Stimulated activated CD4-positive, alpha-beta T cell treated with anti-CD3 and anti-CD28 coated beads, Interleukin-4, amount 100 ng/mL, for 4 hours (primary cell): ENCODE results near the gene ITPRID2.

ENCODE experiments used
- DNase-seq, 2 experiments: peaks; one replicate each; pipeline ENCODE4 v3.0.0-alpha.2; 2020

The ITPRID2 gene

DNA sequence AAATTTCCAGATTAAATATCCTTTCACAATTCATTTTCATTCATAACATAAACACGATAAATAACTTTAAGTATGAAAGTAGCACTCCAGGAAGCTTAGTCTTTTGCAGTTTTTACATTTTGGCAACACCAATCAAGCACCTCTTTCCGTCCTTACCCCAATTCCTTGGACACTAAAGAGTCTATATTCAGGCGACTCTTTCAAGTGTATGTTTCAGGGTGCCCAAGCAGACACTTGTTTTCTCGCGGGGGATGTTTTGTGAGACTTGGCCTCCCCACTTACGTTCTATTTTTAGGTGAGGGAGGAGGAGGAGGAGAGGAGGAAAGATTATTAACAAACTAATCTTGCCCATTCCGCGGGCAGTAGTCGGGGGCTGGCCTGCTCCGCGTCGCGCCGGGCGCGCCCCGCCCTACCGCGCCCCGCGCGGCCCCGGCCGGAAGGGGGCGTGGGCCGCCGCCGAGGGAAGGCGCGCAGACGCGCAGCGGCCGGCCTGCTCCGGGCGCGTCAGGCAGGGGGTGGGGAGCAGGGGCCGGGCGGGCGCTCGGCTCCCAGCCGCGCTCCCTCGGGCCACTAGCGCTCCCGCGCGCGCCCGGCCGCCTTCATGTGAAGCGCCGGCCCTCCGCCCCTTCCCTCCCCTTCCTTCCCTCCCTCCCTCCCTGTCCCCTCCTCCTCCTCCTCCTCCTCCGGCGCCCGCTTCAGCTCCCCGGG is at the start of gene ITPRID2:
Gene ITPRID2, plus strand, starts transcription at position 473 of the 708 bp plus-strand sequence. CDS start 337 bp downstream, outside the sequence.
- DNase-seq: peak; percentile 45 to 66

- DNase-seq: no peak
Measured at GRCh38 chr2:181844551-181845290, 46.8 kb upstream of the ITPRID2 start.

DNA sequence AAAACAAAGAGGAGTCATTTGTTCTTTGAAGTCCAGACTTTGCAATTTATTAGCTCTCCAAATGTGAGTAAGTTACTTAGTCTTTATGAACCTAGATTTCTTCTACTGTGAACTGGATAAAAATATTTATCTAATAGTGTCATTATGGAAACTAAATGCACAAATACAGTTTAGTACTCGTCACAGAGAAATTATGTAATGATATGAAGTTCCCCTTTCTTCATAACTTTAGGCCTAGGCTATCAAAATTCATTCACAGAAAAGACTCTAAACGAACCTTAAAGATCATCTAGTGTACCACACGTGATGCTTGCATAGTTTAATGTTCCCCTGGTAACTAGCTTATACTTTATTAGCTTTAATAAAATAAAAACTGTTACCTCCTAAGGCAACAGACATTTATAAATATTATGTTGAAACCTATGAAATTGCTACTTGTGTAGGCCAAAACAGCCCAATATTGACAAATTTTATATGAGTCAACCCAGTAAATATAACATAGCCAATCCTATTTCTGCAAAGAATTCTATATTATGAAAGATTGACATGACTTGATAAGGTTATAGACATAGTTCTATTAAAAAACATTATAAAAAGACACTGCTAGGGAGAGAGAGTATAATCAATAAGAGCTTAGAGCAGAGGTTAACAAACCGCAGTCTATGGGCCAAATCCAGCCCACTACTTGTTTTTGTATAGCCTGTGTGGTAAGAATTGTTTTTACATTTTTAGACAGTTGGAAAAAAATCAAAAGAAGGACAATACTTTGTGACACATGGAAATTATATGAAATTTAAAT is 44.9 kb upstream of the ITPRID2 start:
- DNase-seq: no peak

DNA sequence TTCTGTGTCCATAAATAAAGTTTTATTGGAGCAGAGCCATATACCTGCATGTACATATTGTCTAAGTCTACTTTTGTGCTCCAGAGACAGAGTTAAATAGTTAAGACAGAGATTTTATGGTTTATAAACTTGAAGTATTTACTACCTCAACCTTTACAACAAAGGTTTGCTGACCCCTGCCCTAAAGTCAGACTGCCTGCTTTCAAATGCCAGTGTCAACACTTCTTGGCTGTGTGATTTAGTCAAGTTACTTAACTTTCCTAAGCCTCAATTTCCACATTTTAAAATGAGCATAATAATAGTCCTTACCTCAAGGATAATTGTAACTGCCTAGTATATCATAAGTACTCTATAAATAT is 44.4 kb upstream of the ITPRID2 start:
- no peak for DNase-seq

DNA sequence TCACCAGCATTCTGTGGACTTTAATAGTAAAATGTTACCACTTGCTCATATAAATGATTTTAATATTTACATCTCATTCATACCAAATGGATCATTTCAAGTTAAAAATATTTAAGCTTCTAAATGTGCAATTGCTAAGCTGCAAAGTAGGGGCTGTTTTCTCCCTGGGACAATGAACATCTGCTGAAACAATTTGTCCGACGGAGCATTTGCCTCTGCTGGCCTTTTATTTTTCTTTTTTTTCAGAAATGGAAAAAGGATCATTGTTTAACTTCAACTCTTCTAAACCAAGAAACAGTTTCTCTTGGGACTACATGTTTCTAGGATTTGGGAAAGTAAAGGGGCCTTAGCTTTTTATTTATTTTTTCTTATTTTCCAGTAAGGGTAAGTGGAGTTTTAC is 43.8 kb upstream of the ITPRID2 start:
- no peak for DNase-seq

- DNase-seq: no peak
Measured at GRCh38 chr2:181848261-181848886, 43.2 kb upstream of the ITPRID2 start.

- no peak for DNase-seq
Measured at GRCh38 chr2:181849601-181850000, 41.9 kb upstream of the ITPRID2 start.

DNA sequence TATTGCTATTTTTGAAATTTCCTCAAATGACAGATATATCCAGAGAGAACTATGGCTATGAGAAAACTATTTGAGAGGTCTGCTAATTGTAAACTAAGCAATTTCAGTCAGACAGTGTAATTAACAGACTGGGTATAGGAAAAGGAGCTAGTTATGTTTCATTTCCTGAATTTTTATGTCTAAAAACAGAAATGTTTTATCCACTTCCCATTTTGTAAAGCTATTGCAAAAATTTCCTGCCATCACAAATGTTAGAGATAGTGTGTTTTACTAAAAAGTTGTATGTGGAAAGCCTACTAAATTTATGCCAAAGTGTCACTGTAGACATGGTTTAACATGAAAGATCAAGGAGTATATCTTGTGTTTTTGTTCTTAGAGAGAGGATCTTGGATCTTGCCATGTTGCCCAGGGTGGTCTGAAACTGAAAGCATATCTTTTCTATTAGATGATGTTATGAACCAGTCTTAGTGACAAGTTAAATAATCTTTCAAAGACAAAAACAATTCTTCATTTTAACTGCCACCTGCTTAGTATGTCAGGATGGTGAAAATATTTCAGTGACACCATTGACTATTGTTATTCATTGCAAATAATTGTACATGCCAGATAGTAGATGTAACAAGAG is 40.5 kb upstream of the ITPRID2 start:
- no peak for DNase-seq

GRCh38 chr2:181851726-181852125 is 39.8 kb upstream of the ITPRID2 start:
- DNase-seq: no peak

DNA sequence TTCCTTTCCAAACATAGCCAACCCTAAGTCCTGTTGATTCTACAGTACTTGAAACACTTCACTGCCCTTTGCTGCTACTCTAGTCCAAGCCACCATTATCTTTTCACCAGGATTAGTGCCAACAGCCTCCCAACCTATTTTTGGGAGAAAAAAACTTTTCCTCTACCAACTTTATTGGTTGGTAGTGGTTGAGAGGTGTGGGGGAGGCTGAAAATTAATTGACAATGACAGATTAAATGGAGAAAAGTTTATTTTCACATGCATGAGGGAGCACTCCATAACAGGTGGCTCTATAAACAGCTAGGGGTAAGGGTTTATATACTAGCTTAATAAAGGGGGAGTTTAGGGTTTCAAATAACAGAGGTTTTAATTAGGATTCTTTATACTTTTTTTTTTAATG is 37.8 kb upstream of the ITPRID2 start:
- DNase-seq: no peak

DNA sequence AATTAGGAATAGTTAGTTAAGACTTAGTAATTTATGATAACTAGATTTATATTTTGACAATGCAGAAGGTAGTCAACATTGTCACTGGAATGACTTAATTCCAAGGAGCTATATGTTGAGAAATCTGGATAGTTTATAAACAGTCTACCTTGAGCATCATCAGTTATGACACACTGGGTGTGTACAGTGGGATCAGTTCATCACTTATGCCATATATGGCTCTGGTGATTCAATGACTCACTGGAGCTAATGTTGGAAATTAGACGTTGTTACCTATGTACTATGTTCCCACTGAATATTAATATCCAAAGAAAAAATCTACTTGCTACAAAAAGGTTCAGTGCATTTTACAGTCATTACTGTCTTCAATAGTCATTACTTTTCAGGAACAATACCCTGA is 34.0 kb upstream of the ITPRID2 start:
- no peak for DNase-seq

GRCh38 chr2:181858600-181858999 is 32.9 kb upstream of the ITPRID2 start:
- no peak for DNase-seq

DNA sequence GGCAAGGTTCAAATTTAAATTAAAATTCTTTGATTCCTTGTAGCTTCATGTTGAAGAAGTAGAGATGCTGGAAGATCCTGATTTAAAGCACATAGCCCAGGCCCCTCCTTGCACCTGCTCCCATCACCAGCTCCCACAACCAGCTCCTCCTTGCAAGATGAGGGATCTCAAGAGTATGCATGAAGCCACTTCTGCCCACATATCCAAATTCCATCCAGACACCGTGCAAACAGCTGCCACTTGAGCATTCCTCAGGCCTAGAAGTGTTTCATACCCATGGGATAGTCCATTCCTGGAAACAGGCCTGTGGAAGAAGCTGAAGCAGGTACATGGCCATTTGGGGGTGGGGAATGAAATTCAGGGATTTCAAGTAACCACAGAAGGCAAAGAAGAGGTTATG is 32.4 kb upstream of the ITPRID2 start:
- DNase-seq: no peak

DNA sequence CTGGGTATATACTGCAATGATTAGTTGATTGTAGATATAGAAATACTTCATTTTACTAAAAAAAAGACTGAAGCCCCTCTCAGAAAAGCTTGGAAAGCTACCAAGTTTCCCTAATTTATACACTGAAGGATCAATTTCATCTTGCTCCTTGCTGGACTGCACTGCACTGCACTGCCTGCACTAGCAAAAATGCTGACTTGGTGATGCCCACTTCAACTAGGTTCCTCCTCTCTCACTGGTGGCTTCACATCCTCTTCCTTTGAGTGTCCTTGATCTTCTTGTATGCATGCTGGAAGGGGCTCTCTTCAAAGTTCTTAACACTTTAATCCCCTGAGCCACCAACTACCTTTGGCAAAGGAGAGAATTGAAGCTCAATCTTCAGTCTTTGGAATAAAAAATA is 31.7 kb upstream of the ITPRID2 start:
- no peak for DNase-seq

- no peak for DNase-seq
Measured at GRCh38 chr2:181861379-181861778, 30.2 kb upstream of the ITPRID2 start.

DNA sequence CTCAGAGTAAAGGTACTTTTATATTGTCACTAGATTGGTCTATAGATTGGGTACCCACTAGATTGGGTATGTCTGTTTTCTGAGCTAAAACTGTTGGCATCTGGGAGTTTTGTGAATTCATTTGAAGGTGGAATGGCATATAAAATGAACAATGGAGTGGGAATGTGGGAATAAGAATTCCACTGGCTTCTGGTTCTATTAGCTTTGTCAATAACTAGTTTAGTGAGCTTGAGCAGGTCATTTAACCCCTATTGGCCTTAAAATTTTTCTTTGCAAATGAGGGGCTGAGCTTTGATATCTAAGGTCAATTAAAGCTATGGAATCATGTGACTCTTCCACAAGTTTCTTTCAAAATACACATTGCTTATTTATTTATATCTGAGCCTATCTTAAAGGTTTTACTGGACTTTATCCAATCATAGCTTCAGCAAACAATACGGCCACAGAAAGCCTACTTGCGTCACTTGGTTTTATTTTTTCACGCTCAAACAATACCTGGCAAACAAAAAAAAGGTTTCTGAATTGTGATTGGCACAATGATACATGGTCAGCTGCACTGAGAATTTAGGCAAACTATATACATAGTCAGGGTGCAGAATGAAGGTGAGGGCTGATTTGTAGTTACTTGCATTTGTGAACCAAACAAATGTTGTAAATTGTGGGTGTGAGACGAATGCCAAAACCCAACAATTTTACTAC is 28.8 kb upstream of the ITPRID2 start:
- no peak for DNase-seq

DNA sequence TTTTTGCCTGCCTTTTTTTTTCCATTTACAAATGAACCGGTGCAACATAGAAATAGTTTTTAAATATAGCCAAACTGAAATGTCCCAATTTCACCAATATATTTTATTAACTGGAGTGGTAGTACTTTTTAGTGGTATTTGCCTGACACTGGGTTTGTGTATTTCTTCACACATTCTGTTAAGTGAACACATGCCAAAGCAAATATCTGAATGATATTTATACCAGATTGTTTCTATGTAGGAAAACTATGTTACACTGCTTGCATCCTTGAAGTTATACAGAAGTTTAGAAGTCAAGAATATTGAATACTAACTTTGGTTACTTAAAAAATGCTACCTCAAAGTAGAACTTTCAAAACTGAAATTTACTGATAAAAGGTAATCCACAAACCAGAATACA is 19.4 kb upstream of the ITPRID2 start:
- DNase-seq: no peak

GRCh38 chr2:181876614-181877063 is 14.9 kb upstream of the ITPRID2 start:
- DNase-seq: no peak

- no peak for DNase-seq
Measured at GRCh38 chr2:181877181-181877664, 14.3 kb upstream of the ITPRID2 start.

DNA sequence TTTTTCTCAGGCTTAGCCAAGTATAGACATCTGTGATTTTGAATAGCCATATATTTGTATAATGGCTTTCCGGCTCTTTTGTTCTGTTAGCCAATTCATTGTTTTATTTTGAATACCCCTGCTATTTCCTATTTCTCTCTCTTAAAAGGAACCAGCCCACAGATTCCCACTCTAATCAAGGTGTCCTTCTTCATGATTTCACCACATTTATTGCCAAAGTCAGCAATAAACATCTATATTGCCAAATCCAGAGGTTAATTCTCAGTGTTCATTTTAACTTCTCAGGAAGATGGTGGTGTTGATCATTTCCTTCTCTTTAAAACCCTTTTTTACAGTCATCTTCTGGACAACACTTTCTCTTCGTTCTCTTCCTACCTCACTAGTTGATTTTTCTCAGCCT is 13.1 kb upstream of the ITPRID2 start:
- DNase-seq: no peak

DNA sequence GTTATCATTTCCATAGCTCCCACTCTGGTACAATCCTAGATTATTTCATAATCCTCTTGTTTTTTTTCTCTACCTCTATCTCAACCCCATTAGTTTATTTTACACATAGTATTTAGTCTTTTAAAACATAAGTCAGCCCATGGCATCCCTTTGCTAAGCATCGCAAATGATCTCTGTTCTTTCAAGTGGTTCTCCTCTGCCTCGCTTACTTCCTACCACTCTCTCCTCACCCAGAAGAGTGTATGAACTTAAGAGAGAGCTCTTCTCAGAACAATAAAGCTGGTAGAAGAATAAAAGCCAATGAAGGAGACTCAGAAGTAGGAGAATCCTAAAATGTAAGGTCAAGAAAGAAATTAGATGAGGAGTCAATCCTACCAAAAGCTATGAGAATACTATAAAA is 12.2 kb upstream of the ITPRID2 start:
- no peak for DNase-seq
